CD4-positive, alpha-beta memory T cell (primary cell): ENCODE results near the gene CD248. TPM values are rescaled to one million over a fixed set of nuclear protein-coding genes. Genes with fewer than 3 reads are reported as not detected.
A peak's percentile ranks its signal among the peaks of the same experiment; 100 is the strongest.

Experiments used
- CTCF ChIA-PET: fragments of 350-600 bp; sonication (Branson Sonifier 250); formaldehyde crosslinking; loops from one replicate; lab custom pipeline; 2021; ENCODE audit warnings: inconsistent platforms; ENCODE audit not compliant: partially characterized antibody; lab: Charles Lee
- POLR2A ChIA-PET: fragments of 350-600 bp; sonication (Branson Sonifier 250); formaldehyde crosslinking; loops from one replicate; lab custom pipeline; 2021; ENCODE audit not compliant: partially characterized antibody; lab: Charles Lee
- DNase-seq, 5 donors: peaks; one replicate each; pipeline versions ENCODE4 v3.0.0 to v3.0.0-alpha.2; 2020 to 2022; ENCODE audit warnings: mixed read lengths in 1 of 5
- H3K27ac ChIP-seq: one replicate; pipeline ENCODE4 v1.7.0; 2013; ENCODE audit warnings: low read depth, low read length
- H3K27me3 ChIP-seq: 2 replicates; pipeline ENCODE4 v1.7.0; 2013; ENCODE audit warnings: mild to moderate bottlenecking, low read length, moderate library complexity; ENCODE audit not compliant: insufficient read depth
- H3K36me3 ChIP-seq: 2 replicates; pipeline ENCODE4 v1.7.0; 2013; ENCODE audit warnings: mild to moderate bottlenecking, low read length, moderate library complexity; ENCODE audit not compliant: insufficient read depth
- H3K4me1 ChIP-seq: 2 replicates; pipeline ENCODE4 v1.7.0; 2013; ENCODE audit warnings: mild to moderate bottlenecking, low read length, moderate library complexity; ENCODE audit not compliant: insufficient read depth
- H3K4me3 ChIP-seq, 2 donors: one replicate each; pipeline ENCODE4 v1.7.0; 2013; ENCODE audit warnings: low read length in 2 of 2, mild to moderate bottlenecking in 1 of 2
- H3K9me3 ChIP-seq, 2 donors: one replicate each; pipeline ENCODE4 v1.7.0; 2013; ENCODE audit warnings: low read length in 2 of 2, control low read depth in 1 of 2; ENCODE audit not compliant: control insufficient read depth in 1 of 2
- H3K27ac Mint-ChIP-seq, 7 donors: one replicate each; pipeline ENCODE4 v1.8.0; 2020 to 2021; ENCODE audit warnings: mixed read lengths in 7 of 7, mild to moderate bottlenecking in 6 of 7, inconsistent platforms in 3 of 7, moderate library complexity in 3 of 7
- H3K27me3 Mint-ChIP-seq, 2 donors: one replicate each; pipeline ENCODE4 v1.8.0; 2020 to 2021; ENCODE audit warnings: mixed read lengths in 2 of 2
- H3K36me3 Mint-ChIP-seq, 2 donors: one replicate each; pipeline ENCODE4 v1.8.0; 2020 to 2021; ENCODE audit warnings: mixed read lengths in 2 of 2, inconsistent platforms in 1 of 2, mild to moderate bottlenecking in 1 of 2
- H3K4me1 Mint-ChIP-seq, 4 donors: one replicate each; pipeline ENCODE4 v1.8.0; 2020 to 2021; ENCODE audit warnings: mixed read lengths in 4 of 4, mild to moderate bottlenecking in 1 of 4
- H3K4me3 Mint-ChIP-seq, 8 donors: one replicate each; pipeline ENCODE4 v1.8.0; 2020 to 2021; ENCODE audit warnings: mixed read lengths in 8 of 8, mild to moderate bottlenecking in 7 of 8, moderate library complexity in 6 of 8, inconsistent platforms in 3 of 8
- H3K9me3 Mint-ChIP-seq, 8 donors: one replicate each; pipeline ENCODE4 v1.8.0; 2020 to 2021; ENCODE audit warnings: mixed read lengths in 8 of 8, mild to moderate bottlenecking in 5 of 8, inconsistent platforms in 3 of 8, moderate library complexity in 1 of 8
- intact Hi-C: fragments of 100-400 bp; cut with micrococcal nuclease; formaldehyde crosslinking; loops from one replicate; pipeline ENCODE4 v1.15.1; 2023
- polyA plus RNA-seq, 2 donors: library from polyadenylated mRNA; unstranded; fragments of 300-500 nt; fragmentation: Illumina TruSeq; gene quantifications; one replicate each; pipeline ENCODE4 v1.2.3, GENCODE V29; 2021
- total RNA-seq, 2 experiments: library from RNA; stranded (reverse); gene quantifications; one replicate each; pipeline ENCODE4 v1.2.3, GENCODE V29; 2021

Gene CD248
- total and polyA plus RNA-seq, 4 experiments from 2014 or later: 0.12 to 0.18 TPM; not detected in 2

GRCh38 chr11:66340596-66341501 lies 24.0 kb upstream of the CD248 start:
- ChIA-PET POLR2A (interaction anchor here (1.7 kb wide), 1 partner anchor 28 kb away, joined by 4 read pairs; no protein-coding TSS in a partner anchor), CTCF (interaction anchor here (0.5 to 2.1 kb wide), 4 partner anchors 8 to 48 kb away, joined by 3 to 6 read pairs (median 4); no protein-coding TSS in a partner anchor)
- Histone ChIP-seq H3K4me1 (peaks cover 40% of the 10 kb centered on the region), H3K4me3 (no peak overlapping the region), H3K27me3 (no peaks in the 10 kb centered on the region), H3K27ac (no peak overlapping the region), H3K36me3 (peaks cover 36% of the 10 kb centered on the region), H3K9me3 (no peaks in the 10 kb centered on the region)
- Mint-ChIP-seq H3K9me3 (peaks cover 0 to 2% (median 0%) of the 10 kb centered on the region in 8 donors), H3K4me3 (no peak overlapping the region), H3K27ac (no peak overlapping the region), H3K36me3 (peaks cover 29 to 59% of the 10 kb centered on the region in 2 donors), H3K4me1 (peaks cover 31 to 58% (median 41%) of the 10 kb centered on the region in 4 donors), H3K27me3 (no peaks in the 10 kb centered on the region)
- intact Hi-C loops: no loop called here
- DNase-seq: no peak

DNA sequence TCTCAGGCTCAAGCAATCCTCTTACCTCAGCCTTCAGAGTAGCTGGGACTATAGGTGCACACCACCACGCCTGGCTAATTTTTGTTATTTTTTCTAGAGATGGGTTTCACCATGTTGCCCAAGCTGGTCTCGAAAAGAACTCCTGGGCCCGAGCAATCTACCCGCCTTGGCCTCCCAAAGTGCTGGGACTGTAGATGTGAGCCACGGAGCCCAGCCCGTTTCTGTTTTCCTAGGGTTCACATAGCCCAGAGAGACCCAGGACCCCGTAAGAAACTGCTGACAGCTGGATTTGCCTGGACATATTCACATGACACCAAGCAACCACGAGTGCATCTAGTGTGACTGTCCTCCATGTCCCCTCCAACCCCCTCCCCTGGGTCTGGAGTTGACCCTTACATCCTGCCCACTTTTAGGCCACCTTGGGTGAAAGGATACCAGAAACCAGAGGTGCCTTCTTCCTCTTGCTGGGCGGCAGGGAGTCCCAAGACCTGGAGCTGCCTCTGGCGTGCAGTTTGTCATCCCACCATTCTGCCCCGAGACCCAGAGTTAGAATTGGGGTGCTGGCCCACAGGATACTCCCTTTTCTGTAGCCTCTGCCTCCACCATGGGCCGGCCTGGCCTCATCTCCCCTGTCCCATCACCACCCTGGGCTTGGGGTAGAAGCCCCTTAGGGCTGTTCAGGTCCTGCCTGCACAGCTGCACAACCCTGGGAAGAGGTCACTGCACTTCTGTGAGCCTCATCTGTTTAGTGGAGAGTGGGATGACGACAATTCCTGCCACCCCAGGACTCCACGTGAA lies 23.0 kb upstream of the CD248 start:
- Histone ChIP-seq H3K36me3 (peaks cover 36% of the 10 kb centered on the region), H3K4me1 (peaks cover 34% of the 10 kb centered on the region), H3K27ac (no peak overlapping the region), H3K9me3 (no peaks in the 10 kb centered on the region), H3K4me3 (no peak overlapping the region), H3K27me3 (no peaks in the 10 kb centered on the region)
- Mint-ChIP-seq H3K4me3 (no peak overlapping the region), H3K27ac (no peak overlapping the region), H3K36me3 (peaks cover 29 to 55% of the 10 kb centered on the region in 2 donors), H3K4me1 (peaks cover 27 to 53% (median 38%) of the 10 kb centered on the region in 4 donors), H3K27me3 (no peaks in the 10 kb centered on the region), H3K9me3 (peaks cover 0 to 2% (median 0%) of the 10 kb centered on the region in 8 donors)
- ChIA-PET CTCF (interaction anchor here (0.6 to 2.1 kb wide), 4 partner anchors 22 to 49 kb away, joined by 3 to 6 read pairs (median 4); no protein-coding TSS in a partner anchor), POLR2A (no interaction called here)
- DNase-seq: no peak
- intact Hi-C loops: no loop called here

- H3K9me3 ChIP-seq: no peaks in the 10 kb centered on the region
- Mint-ChIP-seq H3K27me3 (no peaks in the 10 kb centered on the region), H3K27ac (peak overlapping the region in 1 of 7 donors; percentile 72), H3K4me3 (no peak overlapping the region), H3K4me1 (peaks cover 25 to 46% (median 34%) of the 10 kb centered on the region in 4 donors), H3K9me3 (peaks cover 0 to 2% (median 0%) of the 10 kb centered on the region in 8 donors), H3K36me3 (peaks cover 29 to 49% of the 10 kb centered on the region in 2 donors)
- POLR2A ChIA-PET: no interaction called here
- no peak for DNase-seq
- CTCF ChIA-PET: interaction anchor here (1.4 to 2.1 kb wide), 2 partner anchors 24 to 50 kb away, joined by 4 to 6 read pairs; no protein-coding TSS in a partner anchor
- intact Hi-C loops: no loop called here
- no peak overlapping the region for H3K27ac ChIP-seq
- no peak overlapping the region for H3K4me3 ChIP-seq
- H3K27me3 ChIP-seq: no peaks in the 10 kb centered on the region
- peaks cover 36% of the 10 kb centered on the region for H3K36me3 ChIP-seq
- H3K4me1 ChIP-seq: peaks cover 30% of the 10 kb centered on the region
Measured at GRCh38 chr11:66339162-66339675, 22.4 kb upstream of the CD248 start.

DNA sequence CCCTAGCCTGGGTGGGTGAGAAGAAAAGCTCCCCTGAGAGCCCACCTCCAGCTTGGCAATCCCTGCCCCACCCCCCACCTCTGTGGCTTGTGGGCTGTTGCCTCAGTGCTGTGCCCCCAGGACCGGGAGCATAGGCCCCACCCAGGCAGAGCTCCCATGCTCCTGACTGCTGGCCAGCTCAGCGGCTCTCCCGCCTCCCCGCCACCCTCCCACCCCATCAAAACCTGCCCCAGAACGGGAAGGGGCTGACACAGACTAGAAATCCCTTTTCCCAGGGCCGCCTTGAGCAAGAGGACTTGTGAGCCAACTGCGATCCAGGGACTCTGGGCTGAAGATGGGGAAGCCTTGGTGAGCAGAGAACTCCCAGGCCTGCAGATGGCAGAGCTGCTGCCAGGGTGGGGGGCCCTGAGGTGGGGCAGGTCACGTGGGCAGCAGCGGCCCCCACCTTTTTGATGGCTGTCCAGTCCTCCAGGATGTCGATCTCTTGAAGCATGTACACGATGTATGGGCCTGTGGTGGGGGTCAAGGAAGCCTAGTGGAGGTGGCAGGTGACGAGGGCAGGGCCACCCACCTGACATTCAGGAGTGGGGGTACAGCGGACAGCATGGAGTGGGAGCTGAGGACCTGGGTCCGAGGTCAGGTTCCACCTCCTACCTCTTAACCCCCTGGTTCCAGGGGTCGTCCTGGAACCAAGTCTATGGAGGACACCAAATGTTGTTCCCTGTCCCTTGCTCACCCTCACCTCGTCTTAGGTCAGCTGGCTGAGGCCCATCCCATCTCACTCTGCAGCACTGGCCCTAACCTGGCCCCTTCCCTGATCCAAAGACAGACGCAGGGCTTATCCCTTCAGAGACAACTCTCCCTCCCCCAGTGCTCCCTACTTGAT lies 21.7 kb upstream of the CD248 start:
- H3K4me3 Mint-ChIP-seq: peak overlapping the region in 1 of 8 donors; percentile 10

GRCh38 chr11:66337103-66337899 lies 20.5 kb upstream of the CD248 start:
- Histone ChIP-seq H3K27ac (no peak overlapping the region), H3K4me1 (peaks cover 18% of the 10 kb centered on the region), H3K4me3 (no peak overlapping the region), H3K9me3 (no peaks in the 10 kb centered on the region), H3K27me3 (no peaks in the 10 kb centered on the region), H3K36me3 (peaks cover 36% of the 10 kb centered on the region)
- DNase-seq: no peak
- ChIA-PET CTCF (interaction anchor here (1.5 kb wide), 1 partner anchor 48 kb away, joined by 8 read pairs; no protein-coding TSS in a partner anchor), POLR2A (interaction anchor here (1.1 to 2.2 kb wide), 4 partner anchors 11 to 49 kb away, joined by 3 to 9 read pairs (median 4); partner anchors contain the start of gene B4GAT1)
- Mint-ChIP-seq H3K9me3 (peaks cover 0 to 4% (median 0%) of the 10 kb centered on the region in 8 donors), H3K27ac (peak overlapping the region in 2 of 7 donors; percentile 51 to 68), H3K4me3 (peak overlapping the region in 3 of 8 donors; percentile 49 to 90 (median 81)), H3K4me1 (peaks cover 11 to 31% (median 19%) of the 10 kb centered on the region in 4 donors), H3K36me3 (peaks cover 18 to 38% of the 10 kb centered on the region in 2 donors), H3K27me3 (no peaks in the 10 kb centered on the region)
- intact Hi-C loops: no loop called here

More for the DNA sequence above, 21.7 kb upstream of the CD248 start:
- Histone ChIP-seq H3K27ac (no peak overlapping the region), H3K36me3 (peaks cover 36% of the 10 kb centered on the region), H3K27me3 (no peaks in the 10 kb centered on the region), H3K9me3 (no peaks in the 10 kb centered on the region), H3K4me3 (no peak overlapping the region), H3K4me1 (peaks cover 23% of the 10 kb centered on the region)
- peak overlapping the region in 1 of 7 donors; percentile 72 for H3K27ac Mint-ChIP-seq
- ChIA-PET POLR2A (interaction anchor here (0.6 to 1.3 kb wide), 4 partner anchors 9 to 47 kb away, joined by 3 to 4 read pairs (median 3); partner anchors contain the start of gene B4GAT1), CTCF (interaction anchor here (0.9 to 2.1 kb wide), 4 partner anchors 10 to 50 kb away, joined by 3 to 8 read pairs (median 4); no protein-coding TSS in a partner anchor)
- H3K4me1 Mint-ChIP-seq: peaks cover 20 to 39% (median 28%) of the 10 kb centered on the region in 4 donors
- H3K27me3 Mint-ChIP-seq: no peaks in the 10 kb centered on the region
- peaks cover 0 to 2% (median 0%) of the 10 kb centered on the region in 8 donors for H3K9me3 Mint-ChIP-seq
- peaks cover 29 to 48% of the 10 kb centered on the region in 2 donors for H3K36me3 Mint-ChIP-seq
- no peak for DNase-seq
- intact Hi-C loops: no loop called here
